ENCODE results near the gene SSU72.

DNA sequence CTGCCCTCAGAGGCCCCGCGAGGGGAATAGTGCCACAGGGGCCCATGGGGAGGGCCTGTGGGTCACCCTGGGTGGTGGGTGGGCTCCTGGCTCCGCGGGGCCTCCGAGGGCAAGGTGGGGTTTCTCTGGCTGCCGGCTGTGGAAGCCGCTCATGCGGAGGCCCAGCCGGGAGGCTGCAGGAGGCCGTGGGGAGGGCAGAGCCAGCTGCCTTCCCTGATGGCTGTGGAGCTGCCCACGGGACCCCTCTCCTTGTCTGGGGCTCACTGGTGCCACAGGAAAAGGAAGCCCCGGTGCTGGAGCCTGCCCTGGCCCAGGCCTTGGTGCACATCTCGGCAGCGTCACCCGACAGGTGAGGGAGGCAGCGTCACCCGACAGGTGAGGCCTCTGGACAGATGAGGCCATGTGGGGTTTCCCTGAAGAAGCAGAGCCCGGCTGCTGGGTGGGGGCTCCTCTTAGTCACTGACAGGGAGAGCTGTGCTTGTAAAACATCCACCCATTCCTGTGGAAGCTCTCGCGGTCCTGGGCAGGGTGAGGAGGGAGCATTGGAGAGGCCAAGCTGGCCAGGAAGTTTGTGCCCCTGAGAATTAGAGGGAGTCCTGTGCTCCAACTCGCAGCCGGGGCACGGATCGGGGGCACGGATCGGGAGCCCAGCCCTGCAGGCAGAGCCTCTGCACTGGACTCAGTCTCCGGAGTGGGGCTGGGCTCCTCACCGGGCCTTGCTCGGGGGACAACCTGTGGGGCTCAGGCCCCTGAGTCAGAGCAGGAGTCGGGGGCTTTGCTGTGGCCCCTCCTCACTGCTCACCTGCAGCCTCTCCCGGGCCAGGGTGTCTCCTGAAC, 46.7 kb upstream of the SSU72 start:
- TF ChIP-seq, protein P1, sequence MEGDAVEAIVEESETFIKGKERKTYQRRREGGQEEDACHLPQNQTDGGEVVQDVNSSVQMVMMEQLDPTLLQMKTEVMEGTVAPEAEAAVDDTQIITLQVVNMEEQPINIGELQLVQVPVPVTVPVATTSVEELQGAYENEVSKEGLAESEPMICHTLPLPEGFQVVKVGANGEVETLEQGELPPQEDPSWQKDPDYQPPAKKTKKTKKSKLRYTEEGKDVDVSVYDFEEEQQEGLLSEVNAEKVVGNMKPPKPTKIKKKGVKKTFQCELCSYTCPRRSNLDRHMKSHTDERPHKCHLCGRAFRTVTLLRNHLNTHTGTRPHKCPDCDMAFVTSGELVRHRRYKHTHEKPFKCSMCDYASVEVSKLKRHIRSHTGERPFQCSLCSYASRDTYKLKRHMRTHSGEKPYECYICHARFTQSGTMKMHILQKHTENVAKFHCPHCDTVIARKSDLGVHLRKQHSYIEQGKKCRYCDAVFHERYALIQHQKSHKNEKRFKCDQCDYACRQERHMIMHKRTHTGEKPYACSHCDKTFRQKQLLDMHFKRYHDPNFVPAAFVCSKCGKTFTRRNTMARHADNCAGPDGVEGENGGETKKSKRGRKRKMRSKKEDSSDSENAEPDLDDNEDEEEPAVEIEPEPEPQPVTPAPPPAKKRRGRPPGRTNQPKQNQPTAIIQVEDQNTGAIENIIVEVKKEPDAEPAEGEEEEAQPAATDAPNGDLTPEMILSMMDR (IDR thresholded peaks at IDR 0.05) = no peak
- TF ChIP-seq POLR2A (IDR thresholded peaks at IDR 0.05) = no peak
